ENCODE data around the gene CCDC126. TPM values are rescaled to one million over a fixed set of nuclear protein-coding genes. Genes with fewer than 3 reads are reported as not detected.
"Not testable (repeated sequence)": the region's sequence is repeated elsewhere in the genome, so short reads cannot be mapped to it uniquely, and the experiment has no call there.

CCDC126 gene
- total and polyA plus RNA-seq, 2 of the 4 experiments (the other 2 are of a cell fraction): 4.1 to 5.6 TPM

DNA sequence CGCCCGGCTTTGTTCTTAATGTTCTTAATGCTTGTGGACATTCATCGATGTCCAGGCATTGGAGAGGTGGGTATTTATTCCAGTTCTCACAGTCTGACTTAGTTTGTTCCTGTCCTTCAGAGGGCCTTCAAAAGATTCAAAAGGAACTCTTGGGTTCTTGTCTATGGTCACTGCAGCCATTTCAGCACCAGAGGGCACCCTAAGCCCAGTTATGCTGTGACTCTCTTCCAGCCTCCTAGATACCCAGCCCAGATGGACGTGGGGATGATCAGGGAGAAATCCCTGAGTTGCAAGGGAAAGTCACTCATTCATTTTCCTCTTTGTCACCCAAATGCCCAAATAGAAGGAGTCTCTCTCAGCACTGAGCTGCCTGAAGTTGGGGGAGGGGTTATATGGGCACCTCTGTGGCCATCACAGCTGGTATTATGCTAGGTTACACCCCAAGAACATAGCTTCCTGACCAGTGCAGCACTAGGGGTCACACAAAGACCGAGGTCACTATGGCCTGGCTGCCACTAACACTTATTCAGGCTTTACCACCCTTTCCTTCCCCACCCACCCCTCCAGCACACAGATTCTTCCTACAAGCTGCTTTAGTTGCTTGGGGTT lies 26.5 kb upstream of the CCDC126 start:
- TF ChIP-seq CHD1 (IDR thresholded peaks at IDR 0.05; ENCODE audit: low read depth, low read length) (no peak), RAD21 (IDR thresholded peaks at IDR 0.05; ENCODE audit: low read length) (peak; percentile 98), SMC3 (IDR thresholded peaks at IDR 0.05; ENCODE audit: low read depth, low read length) (peak; percentile 99), POLR2A (IDR thresholded peaks at IDR 0.05; ENCODE audit: low read depth, low read length) (peak; percentile 48), RFX5 (IDR thresholded peaks at IDR 0.05; ENCODE audit: low read depth, low read length) (no peak)
- TF ChIP-seq, protein P1, sequence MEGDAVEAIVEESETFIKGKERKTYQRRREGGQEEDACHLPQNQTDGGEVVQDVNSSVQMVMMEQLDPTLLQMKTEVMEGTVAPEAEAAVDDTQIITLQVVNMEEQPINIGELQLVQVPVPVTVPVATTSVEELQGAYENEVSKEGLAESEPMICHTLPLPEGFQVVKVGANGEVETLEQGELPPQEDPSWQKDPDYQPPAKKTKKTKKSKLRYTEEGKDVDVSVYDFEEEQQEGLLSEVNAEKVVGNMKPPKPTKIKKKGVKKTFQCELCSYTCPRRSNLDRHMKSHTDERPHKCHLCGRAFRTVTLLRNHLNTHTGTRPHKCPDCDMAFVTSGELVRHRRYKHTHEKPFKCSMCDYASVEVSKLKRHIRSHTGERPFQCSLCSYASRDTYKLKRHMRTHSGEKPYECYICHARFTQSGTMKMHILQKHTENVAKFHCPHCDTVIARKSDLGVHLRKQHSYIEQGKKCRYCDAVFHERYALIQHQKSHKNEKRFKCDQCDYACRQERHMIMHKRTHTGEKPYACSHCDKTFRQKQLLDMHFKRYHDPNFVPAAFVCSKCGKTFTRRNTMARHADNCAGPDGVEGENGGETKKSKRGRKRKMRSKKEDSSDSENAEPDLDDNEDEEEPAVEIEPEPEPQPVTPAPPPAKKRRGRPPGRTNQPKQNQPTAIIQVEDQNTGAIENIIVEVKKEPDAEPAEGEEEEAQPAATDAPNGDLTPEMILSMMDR (conservative IDR thresholded peaks at IDR 0.05; ENCODE audit: low read depth, low read length): peak; percentile 96
- Histone ChIP-seq H3K4me2 (ENCODE audit: low read depth, low read length) (no peak overlapping the region), H4K8ac (ENCODE audit: low read depth in 2 of 2, low read length in 2 of 2) (peak overlapping the region in 1 of 2 experiments; percentile 56; a peak in 1 of 4 replicates), H3K9me3 (ENCODE audit: control insufficient read depth, insufficient read depth, low read length) (no peaks in the 10 kb centered on the region), H3K9me1 (ENCODE audit: insufficient read depth, low read length) (no peaks in the 10 kb centered on the region), H3K27ac (ENCODE audit: insufficient read depth, low read length) (no peak overlapping the region), H3K4me1 (ENCODE audit: control insufficient read depth, insufficient read depth, low read length) (no peaks in the 10 kb centered on the region), H4K20me1 (ENCODE audit: insufficient read depth, low read length) (no peaks in the 10 kb centered on the region), H3K23ac (ENCODE audit: low read depth, low read length) (no peak overlapping the region), H3K4me3 (ENCODE audit: insufficient read depth, low read depth, low read length) (no peak overlapping the region), H3K27me3 (ENCODE audit: control insufficient read depth, insufficient read depth, low read length) (no peaks in the 10 kb centered on the region), H2BK120ac (ENCODE audit: low read depth, low read length) (peak overlapping the region; percentile 67), H2AK5ac (ENCODE audit: low read depth, low read length) (no peak overlapping the region; the same call in 1 of the 2 replicates), H3K36me3 (ENCODE audit: control insufficient read depth, insufficient read depth, low read length) (no peaks in the 10 kb centered on the region), H3K56ac (ENCODE audit: extremely low read depth, insufficient read depth, low read length) (no peak overlapping the region), H2BK20ac (ENCODE audit: low read depth, low read length) (peak overlapping the region; percentile 56), H3K79me1 (ENCODE audit: low read depth in 1 of 2, low read length in 2 of 2) (no peaks in the 10 kb centered on the region), H2BK15ac (ENCODE audit: low read depth, low read length) (peak overlapping the region; percentile 21; the same call in 1 of the 3 replicates), H3K9ac (ENCODE audit: low read depth, low read length) (no peak overlapping the region), H4K91ac (ENCODE audit: insufficient read depth, low read depth, low read length) (0 out of 2 replicates have a peak overlapping the region, but pooled peaks have one; percentile 61), H3K18ac (ENCODE audit: low read depth, low read length) (no peak overlapping the region), H4K5ac (ENCODE audit: low read depth, low read length) (no peak overlapping the region), H2BK5ac (ENCODE audit: low read depth, low read length, poor library complexity, severe bottlenecking) (no peak overlapping the region), H2AK9ac (replicated peaks; ENCODE audit: low read depth, low read length, poor library complexity) (peak overlapping the region; percentile 2), H3K4ac (ENCODE audit: low read depth, low read length) (peak overlapping the region; percentile 62), H3K14ac (replicated peaks; ENCODE audit: low read depth, low read length) (0 out of 2 replicates have a peak overlapping the region, but pooled peaks have one; percentile 14), H2AFZ (replicated peaks; ENCODE audit: low read length, poor library complexity) (peak overlapping the region; percentile 82)
- dilution Hi-C loops (cut with HindIII; ENCODE audit: low sequenced_read_pairs, unreplicated experiment) (no loop called here), intact Hi-C loops (cut with micrococcal nuclease) (loop anchor here (1.0 kb wide), 2 partner anchors 142 to 1095 kb away; no protein-coding TSS in a partner anchor), in situ Hi-C loops (cut with MboI; ENCODE audit: low sequenced_read_pairs) (loop anchor here (5.0 to 25.0 kb wide), 2 partner anchors 137 to 1092 kb away; no protein-coding TSS in a partner anchor)
- DNase-seq (peak; percentile 76), ATAC-seq (ENCODE audit: low read depth) (peak; percentile 100)
- no CpG with 5 or more reads among the region's 5 CpGs for WGBS, 2 experiments (ENCODE audit: extremely low coverage in 2 of 2, insufficient read length in 1 of 2)
- CTCF ChIA-PET: interaction anchor here (0.5 to 1.8 kb wide), 8 partner anchors 24 to 1237 kb away, joined by 3 to 14 read pairs (median 5); partner anchors contain the start of genes CCDC126 and STK31
- BruUV-seq (replicated peaks): no TSS peak
- POLR2A ChIA-PET (ENCODE audit: unreplicated experiment): no interaction called here

- dilution Hi-C loops (cut with HindIII; ENCODE audit: low sequenced_read_pairs, unreplicated experiment): loop anchor here (25.0 kb wide), 1 partner anchor 130 kb away; the partner anchor contains the start of gene STK31
- H3K18ac ChIP-seq (ENCODE audit: low read depth, low read length); H2AFZ ChIP-seq (replicated peaks; ENCODE audit: low read length, poor library complexity); H3K27me3 ChIP-seq (ENCODE audit: control insufficient read depth, insufficient read depth, low read length); H4K91ac ChIP-seq (ENCODE audit: insufficient read depth, low read depth, low read length); H3K36me3 ChIP-seq (ENCODE audit: control insufficient read depth, insufficient read depth, low read length); H3K9ac ChIP-seq (ENCODE audit: low read depth, low read length); H3K4me2 ChIP-seq (ENCODE audit: low read depth, low read length); H2AK9ac ChIP-seq (replicated peaks; ENCODE audit: low read depth, low read length, poor library complexity); DNase-seq; H4K20me1 ChIP-seq (ENCODE audit: insufficient read depth, low read length); H3K14ac ChIP-seq (replicated peaks; ENCODE audit: low read depth, low read length); H2BK15ac ChIP-seq (ENCODE audit: low read depth, low read length); H3K56ac ChIP-seq (ENCODE audit: extremely low read depth, insufficient read depth, low read length); H2AK5ac ChIP-seq (ENCODE audit: low read depth, low read length); H3K4me1 ChIP-seq (ENCODE audit: control insufficient read depth, insufficient read depth, low read length); H3K4me3 ChIP-seq (ENCODE audit: insufficient read depth, low read depth, low read length); H3K23ac ChIP-seq (ENCODE audit: low read depth, low read length); BruUV-seq (replicated peaks); intact Hi-C loops (cut with micrococcal nuclease); H3K9me3 ChIP-seq (ENCODE audit: control insufficient read depth, insufficient read depth, low read length); H2BK20ac ChIP-seq (ENCODE audit: low read depth, low read length); H3K79me1 ChIP-seq (ENCODE audit: low read depth in 1 of 2, low read length in 2 of 2); H3K27ac ChIP-seq (ENCODE audit: insufficient read depth, low read length); H3K4ac ChIP-seq (ENCODE audit: low read depth, low read length); in situ Hi-C loops (cut with MboI; ENCODE audit: low sequenced_read_pairs); H2BK120ac ChIP-seq (ENCODE audit: low read depth, low read length); H3K9me1 ChIP-seq (ENCODE audit: insufficient read depth, low read length); POLR2A ChIA-PET (ENCODE audit: unreplicated experiment); H4K8ac ChIP-seq (ENCODE audit: low read depth in 2 of 2, low read length in 2 of 2); ATAC-seq (ENCODE audit: low read depth); H2BK5ac ChIP-seq (ENCODE audit: low read depth, low read length, poor library complexity, severe bottlenecking); H4K5ac ChIP-seq (ENCODE audit: low read depth, low read length): not testable (repeated sequence)
- no CpG with 5 or more reads among the region's 1 CpG for WGBS, 2 experiments (ENCODE audit: extremely low coverage in 2 of 2, insufficient read length in 1 of 2)
- CTCF ChIA-PET: interaction anchor here (0.6 to 1.0 kb wide), 3 partner anchors 8 to 15 kb away, joined by 4 to 5 read pairs (median 4); no protein-coding TSS in a partner anchor
Measured at GRCh38 chr7:23581975-23582374, 15.2 kb upstream of the CCDC126 start.

Data from IMR-90 (cell line).